HG03342 (cell line): ENCODE data around the gene METAP1D.

ENCODE experiments used
- ATAC-seq: cut with Tn5 transposase; IDR thresholded peaks from one replicate; pipeline ENCODE4 v1.9.1; 2021; ENCODE audit warnings: mild to moderate bottlenecking, moderate library complexity; ENCODE audit not compliant: unreplicated experiment

The METAP1D gene

DNA sequence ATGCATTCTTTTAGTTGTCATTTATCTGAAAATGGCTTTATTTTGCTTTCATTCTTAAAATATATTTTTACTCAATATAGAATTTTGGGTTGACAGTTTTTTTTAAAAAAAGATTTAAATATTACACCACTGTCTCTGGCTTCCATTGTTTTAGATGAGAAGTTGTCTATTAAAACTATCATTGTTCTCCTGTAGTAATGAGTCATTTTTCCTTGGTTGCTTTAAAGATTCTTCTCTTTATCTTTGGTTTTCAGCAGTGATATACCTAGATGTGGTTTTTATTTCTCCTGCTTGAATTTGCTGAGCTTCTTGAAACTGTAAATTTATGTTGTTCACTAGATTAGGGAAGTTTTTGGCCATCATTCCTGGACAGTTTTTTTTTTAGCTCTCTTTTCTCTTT is 129.7 kb downstream of the METAP1D start:
- ATAC-seq = no peak
